IPS-11a (cell line): ENCODE results near the gene FMN1.

Experiments
- H3K4me3 ChIP-seq: one replicate; pipeline ENCODE4 v1.5.1; 2013; ENCODE audit warnings: low read depth, low read length, control low read depth

The FMN1 gene

GRCh38 chr15:32893421-32893820 is 301.1 kb downstream of the FMN1 start:
- H3K4me3 ChIP-seq: no peak overlapping the region

- no peak overlapping the region for H3K4me3 ChIP-seq
Observed at GRCh38 chr15:32889214-32889613, 305.3 kb downstream of the FMN1 start.

DNA sequence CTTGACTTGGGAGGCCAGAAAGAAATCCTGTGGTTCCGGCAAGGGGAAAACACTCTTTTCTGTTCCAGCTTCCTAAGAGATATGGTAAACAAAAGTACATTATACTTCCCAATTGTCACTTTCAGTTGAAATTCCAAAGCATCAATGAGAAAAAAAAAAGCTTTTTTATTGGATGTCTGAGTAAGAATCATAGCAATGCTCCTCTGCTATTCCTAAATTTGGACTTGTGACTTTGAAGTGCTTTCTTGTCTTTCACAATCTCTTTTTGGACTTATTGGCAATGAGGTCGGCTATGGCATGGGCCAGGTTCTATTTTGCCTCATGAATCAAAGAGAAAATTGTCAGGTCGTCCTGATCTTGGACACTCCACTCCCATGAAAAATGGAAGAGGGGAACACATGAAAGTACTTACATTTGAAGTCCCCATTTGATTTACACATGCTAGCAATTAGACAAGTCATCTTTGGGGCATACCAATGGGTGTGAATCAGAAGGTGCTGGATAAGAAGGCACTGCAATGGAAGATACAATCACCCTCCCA is 306.2 kb downstream of the FMN1 start:
- no peak overlapping the region for H3K4me3 ChIP-seq

- no peak overlapping the region for H3K4me3 ChIP-seq
Observed at GRCh38 chr15:32887090-32887489, 307.4 kb downstream of the FMN1 start.

- H3K4me3 ChIP-seq: no peak overlapping the region
Observed at GRCh38 chr15:32886459-32886858, 308.1 kb downstream of the FMN1 start.

DNA sequence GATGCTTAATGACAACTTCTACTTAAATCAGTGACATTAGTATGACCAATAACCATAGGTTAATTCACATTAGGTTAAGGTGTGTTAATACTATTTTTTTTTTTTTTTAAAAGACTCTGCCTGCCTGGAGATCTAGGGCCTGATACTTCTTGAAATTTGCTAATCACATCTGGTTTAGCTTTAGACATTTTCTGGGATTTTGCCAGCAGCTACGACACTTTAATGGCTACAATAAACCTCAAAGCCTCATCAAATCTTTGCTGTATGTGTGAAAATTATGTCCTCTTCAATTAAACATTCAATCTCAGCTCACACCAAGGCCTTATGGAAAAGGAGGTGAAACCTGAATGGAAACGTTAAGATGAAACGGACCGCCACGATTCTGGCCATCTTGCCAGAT is 308.8 kb downstream of the FMN1 start:
- no peak overlapping the region for H3K4me3 ChIP-seq

DNA sequence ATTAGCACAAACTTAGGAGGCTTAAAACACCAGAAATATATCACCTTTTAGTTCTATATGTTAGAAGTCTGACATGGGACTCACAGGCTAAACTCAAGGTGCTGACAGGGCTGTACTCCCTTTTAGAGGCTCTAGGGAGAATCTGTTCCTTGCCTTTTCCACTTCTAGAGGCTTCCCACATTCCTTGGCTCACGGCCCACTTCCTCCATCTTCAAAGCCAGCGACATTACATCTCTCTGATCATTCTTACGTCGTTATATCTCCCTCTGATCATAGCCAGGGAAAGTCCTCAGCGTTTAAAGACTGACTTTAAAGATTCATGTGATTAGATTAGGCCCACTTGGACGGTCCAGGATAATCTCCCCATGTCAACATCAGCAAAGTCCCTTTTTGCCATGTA is 310.4 kb downstream of the FMN1 start:
- no peak overlapping the region for H3K4me3 ChIP-seq

DNA sequence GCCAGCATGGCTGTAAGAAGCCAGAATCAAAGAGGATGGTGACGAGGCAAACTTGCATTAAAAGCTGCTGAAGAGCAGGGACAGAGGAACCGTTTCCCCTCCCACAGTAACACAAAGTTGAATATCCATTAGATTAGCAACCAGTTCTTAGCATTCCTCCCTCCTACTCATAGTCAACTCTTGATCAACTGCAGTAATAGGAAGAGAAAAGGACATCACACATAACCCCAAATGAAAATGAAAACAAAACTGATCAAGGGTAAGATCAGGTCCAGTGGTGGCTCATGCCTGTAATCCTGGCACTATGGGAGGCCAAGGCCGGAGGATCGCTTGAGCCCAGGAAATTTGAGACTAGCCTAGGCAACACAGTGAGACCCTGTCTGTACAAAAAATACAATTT is 311.6 kb downstream of the FMN1 start:
- H3K4me3 ChIP-seq: no peak overlapping the region

DNA sequence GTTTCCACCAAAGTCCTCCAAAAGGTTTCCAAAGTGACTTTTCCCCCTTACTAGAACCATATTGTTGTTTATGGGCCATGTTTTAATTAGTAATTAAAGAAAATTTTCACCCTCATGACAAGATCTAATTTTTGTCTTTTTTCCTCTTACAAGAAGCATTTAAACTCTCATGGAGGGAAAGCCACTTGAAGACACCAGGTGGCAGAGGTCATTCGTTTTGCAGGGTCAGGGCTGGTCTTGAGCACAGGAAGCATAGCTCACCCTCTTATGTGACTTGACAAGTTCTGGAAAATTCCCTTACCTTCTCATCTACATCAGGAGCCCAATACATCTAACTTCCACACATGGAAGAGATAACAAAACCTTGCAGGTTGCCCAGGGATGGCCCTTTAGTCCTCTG is 313.0 kb downstream of the FMN1 start:
- H3K4me3 ChIP-seq: no peak overlapping the region

- H3K4me3 ChIP-seq: no peak overlapping the region
Observed at GRCh38 chr15:32880642-32881041, 313.9 kb downstream of the FMN1 start.

- no peak overlapping the region for H3K4me3 ChIP-seq
Observed at GRCh38 chr15:32879980-32880379, 314.5 kb downstream of the FMN1 start.

DNA sequence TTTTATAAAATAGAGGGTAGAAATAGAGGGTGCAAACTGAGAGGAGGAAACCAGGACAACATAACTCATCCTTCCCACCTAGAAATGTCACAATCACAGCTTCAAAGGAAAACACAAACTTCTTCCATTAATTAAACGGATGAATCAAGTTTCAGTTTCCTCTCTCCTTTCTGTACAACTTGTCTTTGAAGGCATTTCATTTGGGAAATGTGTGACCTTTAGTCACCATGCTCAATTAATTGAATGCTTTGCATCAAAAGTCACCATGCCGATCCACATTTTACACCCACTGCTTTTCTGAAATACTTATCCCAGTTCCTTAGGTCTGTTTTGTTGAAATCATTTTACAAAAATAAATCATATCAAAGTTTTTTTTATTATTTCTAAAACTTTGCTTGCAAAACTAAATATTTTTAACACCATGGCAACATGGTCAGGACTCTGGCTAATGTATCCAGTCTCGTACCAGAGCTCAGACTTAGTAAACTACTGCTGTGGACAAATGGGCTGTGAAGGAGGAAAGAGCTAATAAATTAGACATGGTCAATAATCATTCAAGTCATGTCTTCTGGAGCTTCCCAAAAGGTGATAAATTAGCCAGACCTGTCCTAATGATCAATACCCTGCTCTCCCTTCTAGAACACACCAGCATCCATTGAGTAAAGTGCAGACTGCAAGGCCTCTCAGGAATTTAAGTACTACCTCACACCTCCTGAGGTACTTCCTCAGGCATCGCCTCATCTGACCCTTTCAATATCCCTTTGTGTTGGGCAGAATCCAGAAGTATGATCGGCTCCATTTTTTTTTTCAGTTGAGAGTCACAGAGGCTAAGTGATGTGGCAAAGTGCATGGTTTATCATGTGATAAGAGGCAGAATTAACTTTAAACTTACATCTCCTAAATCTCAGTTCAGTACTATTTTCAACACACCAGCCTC is 315.4 kb downstream of the FMN1 start:
- no peak overlapping the region for H3K4me3 ChIP-seq

DNA sequence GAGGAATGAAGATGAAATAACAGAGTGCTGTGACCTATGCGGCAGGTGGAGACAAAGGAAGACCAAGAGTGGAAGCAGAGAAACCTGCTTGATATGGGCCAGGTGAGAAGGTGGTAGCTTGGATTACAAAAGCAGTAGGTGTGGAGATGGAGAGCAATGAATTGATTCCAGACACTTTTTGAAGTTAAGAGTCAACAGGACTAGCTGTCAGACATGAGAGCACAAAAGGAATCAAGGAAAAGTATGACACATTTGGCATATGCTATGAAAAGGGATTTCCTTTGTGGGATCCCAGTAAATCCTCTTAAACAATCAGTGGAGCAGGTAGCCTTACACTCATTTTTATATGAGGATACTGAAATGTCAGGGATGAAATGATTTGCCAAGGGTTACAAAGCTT is 316.2 kb downstream of the FMN1 start:
- H3K4me3 ChIP-seq: no peak overlapping the region

DNA sequence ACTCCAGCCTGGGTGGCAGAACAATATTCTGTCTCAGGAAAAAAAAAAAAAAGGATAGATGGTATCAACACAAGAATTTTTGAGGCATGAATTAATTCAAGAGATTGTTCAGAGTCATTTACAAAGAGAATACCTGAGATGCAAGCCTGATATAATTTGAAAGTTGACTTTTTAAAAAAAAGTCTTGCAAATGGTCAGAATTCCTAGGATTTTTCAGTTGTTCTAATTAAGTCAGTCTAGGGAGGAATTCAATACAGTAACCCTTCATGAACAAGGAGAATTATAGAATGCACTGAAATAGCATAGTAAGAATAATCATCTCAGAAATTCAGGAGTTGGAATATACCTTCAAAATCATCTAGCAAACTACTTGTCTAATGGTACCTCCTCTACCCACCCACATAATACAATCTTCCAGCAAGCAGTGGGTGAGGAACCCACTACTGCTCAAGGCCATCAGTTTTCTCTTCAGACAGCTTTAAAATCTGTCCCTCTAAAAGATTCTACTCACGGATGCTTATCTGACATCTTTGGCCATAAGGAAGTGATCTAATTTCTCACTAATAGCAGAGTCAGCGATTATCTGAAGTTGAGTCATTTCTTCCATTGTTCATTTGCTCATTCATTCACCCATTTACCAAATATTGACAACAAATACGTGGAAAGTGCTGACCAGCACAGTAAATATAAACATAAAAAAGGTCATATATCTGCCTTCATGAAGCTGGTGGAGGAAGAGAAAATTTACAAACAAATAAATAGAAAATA is 317.1 kb downstream of the FMN1 start:
- H3K4me3 ChIP-seq: no peak overlapping the region

DNA sequence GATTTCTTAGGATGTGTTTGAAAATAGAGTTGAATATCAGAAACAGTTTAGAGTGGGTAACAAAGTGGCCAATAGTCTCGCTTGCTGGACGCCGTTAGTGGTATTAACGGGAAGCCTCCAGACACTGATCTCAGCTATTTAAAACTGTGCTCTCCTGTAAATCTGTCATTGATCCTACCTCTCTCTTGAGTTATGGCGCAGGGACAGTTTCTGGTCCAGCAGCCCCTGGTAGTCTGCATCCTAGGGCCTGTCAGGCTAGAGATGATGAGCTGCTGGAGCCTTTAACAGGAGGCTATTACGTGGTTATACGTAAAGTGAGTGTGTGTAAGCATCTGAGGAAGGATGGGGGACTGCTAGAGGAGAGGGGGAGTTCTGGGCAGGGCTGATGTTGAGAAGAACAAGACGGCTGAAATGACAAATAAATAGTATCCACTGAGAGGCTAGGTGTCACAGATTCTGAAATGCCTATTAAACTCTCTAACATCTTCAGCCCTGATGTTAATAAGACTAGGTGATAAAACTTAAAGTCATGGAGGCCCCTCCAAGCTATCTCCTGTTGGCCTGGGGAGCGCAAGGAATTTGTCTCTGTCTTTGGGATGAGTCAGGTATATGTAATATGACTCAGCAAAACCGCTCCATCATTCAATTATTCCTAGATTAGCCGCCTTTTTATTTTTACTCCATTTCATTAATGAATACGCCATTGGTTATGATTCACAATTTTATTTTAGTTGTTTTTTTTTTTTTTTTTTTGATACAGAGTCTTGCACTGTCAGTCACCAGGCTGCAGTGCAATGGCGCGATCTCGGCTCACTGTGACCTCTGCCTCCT is 321.0 kb downstream of the FMN1 start:
- no peak overlapping the region for H3K4me3 ChIP-seq

DNA sequence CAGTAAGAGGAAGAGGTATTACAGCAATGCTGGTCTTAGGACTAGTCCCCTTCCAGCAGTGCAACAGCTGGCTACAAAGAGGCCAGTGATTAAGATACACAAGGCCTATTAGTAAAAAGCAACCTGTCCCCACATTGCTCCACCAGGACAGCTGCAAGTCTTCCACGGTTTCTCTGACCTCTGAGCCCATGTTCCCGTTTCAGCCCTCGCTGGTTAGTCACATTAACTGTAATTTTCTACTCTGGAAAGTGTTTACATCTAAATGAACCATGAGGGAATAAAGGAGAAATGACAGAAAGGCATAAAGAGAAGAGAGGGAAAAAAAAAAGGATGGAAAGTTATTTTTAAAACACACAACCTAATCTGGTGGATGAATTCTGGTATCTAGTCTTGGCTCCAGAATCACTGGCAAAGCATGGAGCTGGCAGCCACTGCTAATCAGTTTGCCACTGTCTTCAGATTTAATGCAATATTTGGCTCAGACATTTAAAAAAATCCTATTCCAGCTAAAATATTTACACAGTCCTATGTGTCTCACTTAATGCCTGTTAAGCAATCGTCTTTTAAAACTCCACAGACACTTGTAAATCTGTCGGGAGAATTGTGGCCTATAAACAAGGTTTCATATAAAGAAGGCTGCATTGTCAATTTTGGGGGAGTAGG is 321.8 kb downstream of the FMN1 start:
- H3K4me3 ChIP-seq: no peak overlapping the region

GRCh38 chr15:32871883-32872282 is 322.6 kb downstream of the FMN1 start:
- H3K4me3 ChIP-seq: no peak overlapping the region

GRCh38 chr15:32870240-32871033 is 324.1 kb downstream of the FMN1 start:
- no peak overlapping the region for H3K4me3 ChIP-seq

GRCh38 chr15:32869776-32870175 is 324.7 kb downstream of the FMN1 start:
- H3K4me3 ChIP-seq: no peak overlapping the region

DNA sequence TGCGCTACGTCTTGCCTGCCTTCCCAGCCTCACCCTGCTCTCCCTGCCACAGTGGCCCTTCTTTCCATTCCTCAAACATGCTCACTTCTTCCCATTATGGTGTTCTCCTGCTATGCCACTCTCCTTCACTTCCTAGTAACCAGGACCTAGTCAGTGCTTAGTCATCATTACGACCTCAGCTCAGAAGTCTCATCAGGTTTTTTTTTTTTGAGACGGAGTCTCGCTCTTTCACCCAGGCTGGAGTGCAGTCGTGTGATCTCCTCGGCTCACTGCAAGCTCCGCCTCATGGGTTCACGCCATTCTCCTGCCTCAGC is 327.2 kb downstream of the FMN1 start:
- H3K4me3 ChIP-seq: no peak overlapping the region
